Measurements from ENCODE around the gene NUP205.
A peak's percentile ranks its signal among the peaks of the same experiment; 100 is the strongest.
"Not testable (repeated sequence)": the region's sequence is repeated elsewhere in the genome, so short reads cannot be mapped to it uniquely, and the experiment has no call there.

Gene NUP205

GRCh38 chr7:135620980-135621850 is 63.5 kb downstream of the NUP205 start:
- peak; percentile 74 for DNase-seq (ENCODE audit: low spot score)

- DNase-seq (ENCODE audit: low spot score), result no peak
These were observed 76.6 kb downstream of the NUP205 start for GRCh38 chr7:135634191-135634878.

GRCh38 chr7:135639690-135640089 is 82.0 kb downstream of the NUP205 start:
- DNase-seq (ENCODE audit: low spot score), result not testable (repeated sequence)

GRCh38 chr7:135644154-135644553 is 86.4 kb downstream of the NUP205 start:
- no peak for DNase-seq (ENCODE audit: low spot score)

- DNase-seq (ENCODE audit: low spot score), result no peak
These were observed 87.0 kb downstream of the NUP205 start for GRCh38 chr7:135644729-135645128.

- peak; percentile 51 for DNase-seq (ENCODE audit: low spot score)
These were observed 87.7 kb downstream of the NUP205 start for GRCh38 chr7:135645296-135645904.

- DNase-seq (ENCODE audit: low spot score), result no peak
These were observed 90.0 kb downstream of the NUP205 start for GRCh38 chr7:135647755-135648154.

- DNase-seq (ENCODE audit: low spot score), result no peak
These were observed 90.5 kb downstream of the NUP205 start for GRCh38 chr7:135648235-135648634.

GRCh38 chr7:135650831-135651573 is 93.3 kb downstream of the NUP205 start:
- DNase-seq (ENCODE audit: low spot score), result no peak

- no peak for DNase-seq (ENCODE audit: low spot score)
These were observed 95.8 kb downstream of the NUP205 start for GRCh38 chr7:135653340-135654080.

GRCh38 chr7:135658564-135658963 is 100.8 kb downstream of the NUP205 start:
- no peak for DNase-seq (ENCODE audit: low spot score)

- DNase-seq (ENCODE audit: low spot score), result no peak
These were observed 101.6 kb downstream of the NUP205 start for GRCh38 chr7:135659159-135659846.

GRCh38 chr7:135661311-135662122 is 103.8 kb downstream of the NUP205 start:
- no peak for DNase-seq (ENCODE audit: low spot score)

GRCh38 chr7:135662123-135662372 is 104.3 kb downstream of the NUP205 start:
- DNase-seq (ENCODE audit: low spot score), result no peak

GRCh38 chr7:135662373-135663114 is 104.8 kb downstream of the NUP205 start, which contains the start of gene STMP1:
Gene STMP1 (plus strand): TSS chr7:135662514.
- DNase-seq (ENCODE audit: low spot score), result peak; percentile 99

- no peak for DNase-seq (ENCODE audit: low spot score)
These were observed 106.4 kb downstream of the NUP205 start for GRCh38 chr7:135664046-135664589.

- no peak for DNase-seq (ENCODE audit: low spot score)
These were observed 107.3 kb downstream of the NUP205 start for GRCh38 chr7:135665042-135665441.

- DNase-seq (ENCODE audit: low spot score), result no peak
These were observed 108.4 kb downstream of the NUP205 start for GRCh38 chr7:135666156-135666555.

- no peak for DNase-seq (ENCODE audit: low spot score)
These were observed 109.1 kb downstream of the NUP205 start for GRCh38 chr7:135666846-135667245.
